Measurements from ENCODE around the gene TCF7L2.

GRCh38 chr10:112946649-112947048 lies 3.4 kb upstream of the TCF7L2 start:
- TF ChIP-seq CTCF (conservative IDR thresholded peaks at IDR 0.05) (no peak), EZH2 (IDR thresholded peaks at IDR 0.05; ENCODE audit: low read depth) (no peak)
